Retinal pigment epithelial cell (primary cell): ENCODE measurements around the gene PCBD2.
A peak's percentile ranks its signal among the peaks of the same experiment; 100 is the strongest.
"Not testable (repeated sequence)": the region's sequence is repeated elsewhere in the genome, so short reads cannot be mapped to it uniquely, and the experiment has no call there.

Experiments
- DNase-seq: peaks from one replicate; pipeline ENCODE4 v3.0.0-alpha.2; 2010; ENCODE audit warnings: low read depth
- H3K4me3 ChIP-seq: 2 replicates; pipeline ENCODE4 v1.5.1; 2011; ENCODE audit warnings: mild to moderate bottlenecking, low read length, control low read depth, moderate library complexity
- TF ChIP-seq, protein P1 (sequence below): conservative IDR thresholded peaks from 2 replicates; pipeline ENCODE4 v1.5.1; 2011; ENCODE audit warnings: low read depth, low read length, control low read depth, inconsistent platforms

PCBD2 gene

DNA sequence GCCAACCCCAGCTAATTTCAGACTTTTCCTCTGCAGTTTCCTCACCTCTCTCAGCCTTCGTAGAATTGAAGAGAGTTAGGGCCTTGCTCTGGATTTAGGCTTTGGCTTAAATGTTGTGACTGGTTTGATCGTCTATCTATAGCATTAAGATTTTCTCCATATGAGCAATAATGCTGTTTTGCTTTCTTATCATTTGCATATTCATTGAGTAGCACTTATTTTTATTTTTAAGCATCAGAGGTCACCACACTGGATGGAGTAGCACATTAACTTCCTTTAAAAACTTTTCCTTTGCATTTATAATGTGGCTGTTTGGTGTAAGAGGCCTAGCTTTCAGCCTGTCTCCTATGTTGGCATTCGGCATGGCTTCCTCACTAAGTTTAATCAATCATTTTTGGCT, 12.6 kb upstream of the PCBD2 start:
- no peak for DNase-seq
- TF ChIP-seq, protein P1, sequence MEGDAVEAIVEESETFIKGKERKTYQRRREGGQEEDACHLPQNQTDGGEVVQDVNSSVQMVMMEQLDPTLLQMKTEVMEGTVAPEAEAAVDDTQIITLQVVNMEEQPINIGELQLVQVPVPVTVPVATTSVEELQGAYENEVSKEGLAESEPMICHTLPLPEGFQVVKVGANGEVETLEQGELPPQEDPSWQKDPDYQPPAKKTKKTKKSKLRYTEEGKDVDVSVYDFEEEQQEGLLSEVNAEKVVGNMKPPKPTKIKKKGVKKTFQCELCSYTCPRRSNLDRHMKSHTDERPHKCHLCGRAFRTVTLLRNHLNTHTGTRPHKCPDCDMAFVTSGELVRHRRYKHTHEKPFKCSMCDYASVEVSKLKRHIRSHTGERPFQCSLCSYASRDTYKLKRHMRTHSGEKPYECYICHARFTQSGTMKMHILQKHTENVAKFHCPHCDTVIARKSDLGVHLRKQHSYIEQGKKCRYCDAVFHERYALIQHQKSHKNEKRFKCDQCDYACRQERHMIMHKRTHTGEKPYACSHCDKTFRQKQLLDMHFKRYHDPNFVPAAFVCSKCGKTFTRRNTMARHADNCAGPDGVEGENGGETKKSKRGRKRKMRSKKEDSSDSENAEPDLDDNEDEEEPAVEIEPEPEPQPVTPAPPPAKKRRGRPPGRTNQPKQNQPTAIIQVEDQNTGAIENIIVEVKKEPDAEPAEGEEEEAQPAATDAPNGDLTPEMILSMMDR, result no peak
- H3K4me3 ChIP-seq, result no peak overlapping the region

DNA sequence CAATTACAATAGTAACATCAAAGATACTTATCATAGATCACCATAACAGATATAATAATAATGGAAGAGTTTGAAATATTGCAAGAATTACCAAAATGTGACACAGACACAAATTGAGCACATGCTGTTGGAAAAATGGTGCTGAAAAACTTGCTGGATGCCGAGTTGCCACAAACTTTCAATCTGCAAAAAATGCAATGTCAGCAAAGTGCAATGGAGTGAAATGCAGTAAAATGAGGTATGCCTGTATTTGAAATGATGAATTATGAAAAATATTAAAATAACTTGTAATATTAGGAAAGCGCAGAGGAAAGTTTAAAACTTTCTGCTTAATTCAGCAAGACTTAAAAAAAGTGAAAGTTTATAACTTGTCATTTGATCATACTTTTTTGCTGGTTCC, 12.0 kb upstream of the PCBD2 start:
- no peak for DNase-seq
- TF ChIP-seq, protein P1, result no peak
- no peak overlapping the region for H3K4me3 ChIP-seq

DNA sequence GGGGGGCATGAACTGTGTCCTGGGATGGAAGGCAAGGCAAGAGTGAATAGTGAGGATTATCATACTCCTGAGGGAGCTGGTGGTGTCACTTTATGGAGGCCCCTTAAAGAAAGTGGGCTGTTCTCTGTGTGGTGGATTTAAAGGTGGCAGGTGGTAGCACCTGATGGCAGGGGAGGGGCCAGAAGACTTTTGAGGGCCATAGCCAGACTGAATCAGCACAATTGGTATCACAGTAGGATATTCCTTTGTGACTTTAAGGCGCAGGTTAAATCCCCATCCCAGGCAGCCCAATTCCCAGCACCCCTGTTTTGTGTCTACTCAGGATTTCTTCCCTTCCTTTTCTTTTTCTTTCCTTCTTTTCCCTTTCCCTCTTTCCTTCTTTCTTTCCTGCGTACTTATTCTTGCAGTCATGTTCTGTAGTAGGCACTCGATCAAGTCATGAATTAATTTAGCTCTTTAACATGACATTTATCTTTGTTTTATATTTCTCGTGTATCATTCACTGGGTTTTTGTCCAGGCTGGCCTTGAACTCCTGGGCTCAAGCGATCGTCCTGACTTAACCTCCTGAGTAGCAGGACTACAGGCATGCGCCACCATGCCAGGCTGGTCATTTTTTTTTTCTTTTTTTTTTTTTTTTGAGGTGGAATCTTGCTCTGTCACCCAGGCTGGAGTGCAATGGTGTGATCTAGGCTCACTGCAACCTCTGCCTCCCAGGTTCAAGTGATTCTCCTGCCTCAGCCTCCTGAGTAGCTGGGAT, 11.0 kb upstream of the PCBD2 start:
- no peak overlapping the region for H3K4me3 ChIP-seq
- DNase-seq, result no peak
- TF ChIP-seq, protein P1, result no peak

DNA sequence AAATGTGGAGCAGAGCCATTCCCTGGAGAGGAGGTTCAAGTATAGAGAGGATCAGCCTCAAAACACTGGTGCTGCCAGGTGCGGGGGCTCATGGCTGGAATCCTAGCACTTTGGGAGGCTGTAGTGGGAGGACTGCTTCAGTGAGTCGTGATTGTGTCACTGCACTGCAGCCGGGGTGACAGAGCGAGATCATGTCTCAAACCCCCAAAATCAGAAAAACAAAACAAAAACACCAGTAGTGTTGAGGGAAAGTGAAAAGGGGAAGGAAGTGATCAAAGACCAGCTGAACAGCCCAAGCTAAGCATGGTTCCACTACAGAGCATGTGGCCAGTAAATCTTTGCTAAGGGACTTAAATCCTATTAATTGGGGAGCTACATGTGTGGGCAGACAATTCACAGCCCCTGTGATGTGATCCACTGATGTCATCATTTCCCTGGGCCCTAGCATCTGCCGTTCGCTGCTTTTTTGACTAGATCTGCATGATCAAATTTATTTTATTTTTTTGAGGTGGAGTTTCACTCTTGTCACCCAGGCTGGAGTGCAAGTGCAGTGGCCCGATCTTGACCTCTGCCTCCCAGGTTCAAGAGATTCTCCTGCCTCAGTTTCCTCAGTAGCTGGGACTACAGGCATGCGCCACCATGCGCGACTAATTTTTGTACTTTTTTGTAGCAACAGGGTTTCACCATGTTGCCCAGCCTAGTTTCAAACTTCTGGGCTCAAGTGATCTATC, 2.7 kb upstream of the PCBD2 start:
- no peak for DNase-seq
- no peak overlapping the region for H3K4me3 ChIP-seq

DNA sequence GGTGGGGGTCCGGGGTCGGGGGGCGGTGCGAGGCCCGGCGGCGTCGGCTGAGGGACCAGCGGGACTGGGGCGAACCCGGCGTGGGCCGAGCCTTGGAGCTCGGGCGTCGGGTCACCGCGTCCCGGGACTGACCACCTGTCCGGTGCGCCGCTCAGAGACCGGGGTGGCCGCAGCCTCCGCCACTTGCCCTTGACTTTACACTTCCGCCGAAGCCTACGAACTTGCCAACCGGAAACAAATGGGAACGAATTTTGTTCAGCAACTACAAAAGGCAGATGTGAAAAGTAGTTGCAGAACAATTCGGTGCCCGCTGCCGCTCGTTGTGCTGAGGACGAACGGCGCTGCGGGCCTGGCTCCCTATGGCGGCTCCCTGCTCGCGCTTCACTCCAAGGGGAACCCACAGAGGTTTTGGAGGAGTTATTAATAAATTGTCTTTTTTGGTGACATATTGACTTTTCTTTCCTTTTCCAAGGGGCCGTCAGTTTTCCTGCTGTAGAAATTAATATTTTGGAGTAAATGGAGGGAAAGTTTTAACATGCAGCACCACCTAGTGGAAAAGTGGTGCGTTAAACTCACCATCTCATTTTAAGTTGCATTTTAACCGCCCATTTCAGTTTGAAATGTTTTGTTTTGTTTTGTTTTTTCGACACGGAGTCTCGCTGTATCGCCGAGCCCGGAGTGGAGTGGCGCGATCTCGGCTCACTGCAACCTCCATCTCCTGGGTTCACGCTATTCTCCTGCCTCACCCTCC, 490 bp downstream of the PCBD2 start:
- TF ChIP-seq, protein P1, result peak; percentile 68
- H3K4me3 ChIP-seq, result peak overlapping the region; percentile 85
- peak; percentile 25 for DNase-seq

More for the DNA sequence above, 2.7 kb upstream of the PCBD2 start:
- TF ChIP-seq, protein P1, result no peak

DNA sequence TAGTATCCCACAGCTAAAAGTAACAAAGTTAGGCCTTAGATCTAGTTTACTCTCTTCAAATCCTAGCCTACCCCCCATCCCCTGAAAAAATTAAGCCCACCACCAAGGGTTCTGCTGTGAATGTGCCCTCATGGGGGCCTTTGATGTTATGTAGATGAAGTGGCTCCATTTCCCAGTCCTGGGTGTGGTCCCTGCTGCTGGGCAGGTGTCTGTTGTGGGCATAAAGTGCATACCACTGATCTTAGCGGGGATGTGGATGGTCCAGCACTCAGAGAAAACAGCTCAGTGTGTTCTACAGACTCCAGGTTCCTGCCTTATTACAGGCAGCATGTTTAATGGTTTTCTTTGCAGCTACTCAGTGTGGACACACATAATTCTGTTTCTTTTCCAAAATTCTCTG, 1.9 kb downstream of the PCBD2 start:
- TF ChIP-seq, protein P1, result no peak
- no peak overlapping the region for H3K4me3 ChIP-seq
- DNase-seq, result no peak

DNA sequence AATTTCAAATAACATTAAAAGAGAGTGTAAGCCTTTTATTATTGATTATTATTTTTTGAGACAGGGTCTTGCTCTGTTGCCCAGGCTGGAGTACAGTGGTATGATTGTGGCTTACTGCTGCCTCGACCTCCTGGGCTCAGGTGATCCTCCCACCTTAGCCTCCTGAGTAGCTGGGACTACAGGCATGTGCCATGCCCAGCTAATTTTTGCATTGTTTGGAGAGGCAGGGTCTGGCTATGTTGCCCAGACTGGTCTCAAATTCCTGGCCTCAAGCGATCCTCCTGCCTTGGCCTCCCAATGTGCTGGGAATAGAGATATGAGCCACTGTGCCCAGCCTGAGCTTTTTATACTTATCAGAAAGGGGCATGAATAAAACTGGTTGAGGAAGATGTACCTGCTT, 5.8 kb downstream of the PCBD2 start:
- not testable (repeated sequence) for DNase-seq, H3K4me3 ChIP-seq
